Ovary (tissue), 3 donors: Measurements from ENCODE around the gene MYH9.

Experiments used
- CTCF ChIP-seq, 3 donors: fragments of 450-650 bp in 2 of 3; fragments of 200-600 bp in 1 of 3; IDR thresholded peaks; one replicate each; pipeline versions ENCODE4 v1.5.1 to v1.8.0; 2016 to 2022; ENCODE audit warnings: antibody characterized with exemption in 3 of 3, mild to moderate bottlenecking in 1 of 3
- EP300 ChIP-seq: sonication (generic); formaldehyde crosslinking; IDR thresholded peaks from one replicate; pipeline ENCODE4 v1.6.1; 2017; ENCODE audit warnings: antibody characterized with exemption
- POLR2A ChIP-seq: fragments of 450-650 bp; IDR thresholded peaks from one replicate; pipeline ENCODE4 v1.6.1; 2017; ENCODE audit warnings: antibody characterized with exemption, mild to moderate bottlenecking, moderate library complexity
- donor health status: DM: no; HTN: no; CAD: no.

- TF ChIP-seq POLR2A, result no peak
- TF ChIP-seq CTCF (IDR thresholded peaks at IDR 0.05), result no peak
- TF ChIP-seq EP300, result no peak
Measured at GRCh38 chr22:36341640-36342041, 46.1 kb downstream of the MYH9 start.
